ENCODE results near the gene LRCH1.

Gene LRCH1

GRCh38 chr13:46642254-46642653 lies 89.3 kb downstream of the LRCH1 start:
- Histone ChIP-seq H3K27ac (replicated peaks) (no peak overlapping the region), H3K4me3 (replicated peaks; ENCODE audit: insufficient read depth, low read length) (no peak overlapping the region), H3K27me3 (ENCODE audit: insufficient read depth, poor library complexity, severe bottlenecking) (no peaks in the 10 kb centered on the region)
- DNase-seq (ENCODE audit: low read depth in 1 of 2, low spot score in 1 of 2) = no peak
- TF ChIP-seq GABPA (IDR thresholded peaks at IDR 0.05; ENCODE audit: low read depth) (no peak), CTCF (IDR thresholded peaks at IDR 0.05; ENCODE audit: insufficient read depth, low read length) (no peak), POLR2AphosphoS5 (IDR thresholded peaks at IDR 0.05; ENCODE audit: low read depth) (no peak), REST (IDR thresholded peaks at IDR 0.05; ENCODE audit: insufficient replicate concordance, low read depth) (no peak), SPI1 (IDR thresholded peaks at IDR 0.05; ENCODE audit: borderline replicate concordance, low read depth) (no peak)

GRCh38 chr13:46643165-46643777 lies 90.3 kb downstream of the LRCH1 start:
- Histone ChIP-seq H3K27ac (replicated peaks) (no peak overlapping the region), H3K27me3 (ENCODE audit: insufficient read depth, poor library complexity, severe bottlenecking) (no peaks in the 10 kb centered on the region), H3K4me3 (replicated peaks; ENCODE audit: insufficient read depth, low read length) (no peak overlapping the region)
- no peak for TF ChIP-seq REST (IDR thresholded peaks at IDR 0.05; ENCODE audit: insufficient replicate concordance, low read depth)
- no peak for TF ChIP-seq GABPA (IDR thresholded peaks at IDR 0.05; ENCODE audit: low read depth)
- TF ChIP-seq CTCF (IDR thresholded peaks at IDR 0.05; ENCODE audit: insufficient read depth, low read length) = no peak
- peak; percentile 67; the same call in 1 of the 2 replicates for TF ChIP-seq SPI1 (IDR thresholded peaks at IDR 0.05; ENCODE audit: borderline replicate concordance, low read depth)
- TF ChIP-seq POLR2AphosphoS5 (IDR thresholded peaks at IDR 0.05; ENCODE audit: low read depth) = no peak
- DNase-seq (ENCODE audit: low read depth in 1 of 2, low spot score in 1 of 2) = peak; percentile 8 to 26

- no peak overlapping the region for H3K27ac ChIP-seq (replicated peaks)
- no peak overlapping the region for H3K4me3 ChIP-seq (replicated peaks; ENCODE audit: insufficient read depth, low read length)
- TF ChIP-seq POLR2AphosphoS5 (IDR thresholded peaks at IDR 0.05; ENCODE audit: low read depth) (no peak), GABPA (IDR thresholded peaks at IDR 0.05; ENCODE audit: low read depth) (no peak), SPI1 (IDR thresholded peaks at IDR 0.05; ENCODE audit: borderline replicate concordance, low read depth) (no peak), CTCF (IDR thresholded peaks at IDR 0.05; ENCODE audit: insufficient read depth, low read length) (no peak), REST (IDR thresholded peaks at IDR 0.05; ENCODE audit: insufficient replicate concordance, low read depth) (no peak)
- no peaks in the 10 kb centered on the region for H3K27me3 ChIP-seq (ENCODE audit: insufficient read depth, poor library complexity, severe bottlenecking)
- no peak for DNase-seq (ENCODE audit: low read depth in 1 of 2, low spot score in 1 of 2)
Measured at GRCh38 chr13:46644816-46645215, 91.8 kb downstream of the LRCH1 start.

All from HL-60 (cell line).